GM12865 (cell line): Measurements from ENCODE around the gene PPIA.
A peak's percentile ranks its signal among the peaks of the same experiment; 100 is the strongest.

Experiments
- DNase-seq: peaks from one replicate; pipeline ENCODE4 v3.0.0; 2010; ENCODE audit warnings: low read depth
- H3K4me3 ChIP-seq: 2 replicates; pipeline ENCODE4 v1.5.1; 2011; ENCODE audit warnings: mild to moderate bottlenecking, low read depth, low read length, control low read depth
- TF ChIP-seq, protein P1 (sequence below): IDR thresholded peaks from 2 replicates; pipeline ENCODE4 v1.5.1; 2011; ENCODE audit warnings: low read length, control low read depth, low read depth, inconsistent platforms; ENCODE audit not compliant: insufficient read depth; ENCODE audit errors: missing control alignments

Gene PPIA

DNA sequence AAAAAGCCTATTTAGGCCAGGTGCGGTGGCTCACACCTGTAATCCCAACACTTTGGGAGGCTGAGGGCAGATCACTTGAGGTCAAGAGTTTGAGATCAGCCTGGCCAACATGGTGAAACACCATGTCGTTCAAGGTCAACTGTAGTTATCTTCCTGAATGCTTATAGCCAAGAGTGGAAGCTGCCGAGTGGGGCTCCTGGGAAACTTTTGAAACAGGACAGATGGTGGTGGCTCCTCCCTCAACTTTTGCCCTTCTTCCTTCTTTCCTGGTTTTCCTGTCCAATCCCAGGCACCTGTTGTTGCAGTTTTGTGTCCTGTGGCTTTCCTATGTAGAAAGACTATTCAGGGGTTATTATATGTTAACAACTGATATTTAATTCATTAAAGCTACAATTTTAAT is 8.7 kb upstream of the PPIA start:
- TF ChIP-seq, protein P1, sequence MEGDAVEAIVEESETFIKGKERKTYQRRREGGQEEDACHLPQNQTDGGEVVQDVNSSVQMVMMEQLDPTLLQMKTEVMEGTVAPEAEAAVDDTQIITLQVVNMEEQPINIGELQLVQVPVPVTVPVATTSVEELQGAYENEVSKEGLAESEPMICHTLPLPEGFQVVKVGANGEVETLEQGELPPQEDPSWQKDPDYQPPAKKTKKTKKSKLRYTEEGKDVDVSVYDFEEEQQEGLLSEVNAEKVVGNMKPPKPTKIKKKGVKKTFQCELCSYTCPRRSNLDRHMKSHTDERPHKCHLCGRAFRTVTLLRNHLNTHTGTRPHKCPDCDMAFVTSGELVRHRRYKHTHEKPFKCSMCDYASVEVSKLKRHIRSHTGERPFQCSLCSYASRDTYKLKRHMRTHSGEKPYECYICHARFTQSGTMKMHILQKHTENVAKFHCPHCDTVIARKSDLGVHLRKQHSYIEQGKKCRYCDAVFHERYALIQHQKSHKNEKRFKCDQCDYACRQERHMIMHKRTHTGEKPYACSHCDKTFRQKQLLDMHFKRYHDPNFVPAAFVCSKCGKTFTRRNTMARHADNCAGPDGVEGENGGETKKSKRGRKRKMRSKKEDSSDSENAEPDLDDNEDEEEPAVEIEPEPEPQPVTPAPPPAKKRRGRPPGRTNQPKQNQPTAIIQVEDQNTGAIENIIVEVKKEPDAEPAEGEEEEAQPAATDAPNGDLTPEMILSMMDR = no peak
- no peak for DNase-seq

DNA sequence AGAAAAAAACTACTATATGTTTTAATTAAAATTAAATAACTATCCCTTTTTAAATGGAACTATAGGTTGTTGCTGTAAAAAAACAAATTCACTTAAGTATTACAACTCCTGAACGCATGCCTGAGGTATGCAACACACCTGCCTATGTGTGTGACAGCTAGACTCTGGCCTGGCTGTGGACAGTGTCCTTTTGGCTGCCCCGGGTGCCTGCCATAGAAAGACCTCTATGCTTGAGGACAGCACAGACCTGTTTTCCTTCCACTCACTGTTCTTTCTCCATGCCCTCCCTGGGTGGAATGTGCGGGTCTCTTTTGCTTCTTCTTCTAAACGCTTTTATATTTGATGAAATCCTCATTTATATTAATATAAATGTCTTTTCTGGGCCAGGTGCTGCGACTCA is 6.5 kb upstream of the PPIA start:
- DNase-seq = no peak
- no peak overlapping the region for H3K4me3 ChIP-seq
- TF ChIP-seq, protein P1 = no peak

More for the DNA sequence above, 8.7 kb upstream of the PPIA start:
- no peak overlapping the region for H3K4me3 ChIP-seq

DNA sequence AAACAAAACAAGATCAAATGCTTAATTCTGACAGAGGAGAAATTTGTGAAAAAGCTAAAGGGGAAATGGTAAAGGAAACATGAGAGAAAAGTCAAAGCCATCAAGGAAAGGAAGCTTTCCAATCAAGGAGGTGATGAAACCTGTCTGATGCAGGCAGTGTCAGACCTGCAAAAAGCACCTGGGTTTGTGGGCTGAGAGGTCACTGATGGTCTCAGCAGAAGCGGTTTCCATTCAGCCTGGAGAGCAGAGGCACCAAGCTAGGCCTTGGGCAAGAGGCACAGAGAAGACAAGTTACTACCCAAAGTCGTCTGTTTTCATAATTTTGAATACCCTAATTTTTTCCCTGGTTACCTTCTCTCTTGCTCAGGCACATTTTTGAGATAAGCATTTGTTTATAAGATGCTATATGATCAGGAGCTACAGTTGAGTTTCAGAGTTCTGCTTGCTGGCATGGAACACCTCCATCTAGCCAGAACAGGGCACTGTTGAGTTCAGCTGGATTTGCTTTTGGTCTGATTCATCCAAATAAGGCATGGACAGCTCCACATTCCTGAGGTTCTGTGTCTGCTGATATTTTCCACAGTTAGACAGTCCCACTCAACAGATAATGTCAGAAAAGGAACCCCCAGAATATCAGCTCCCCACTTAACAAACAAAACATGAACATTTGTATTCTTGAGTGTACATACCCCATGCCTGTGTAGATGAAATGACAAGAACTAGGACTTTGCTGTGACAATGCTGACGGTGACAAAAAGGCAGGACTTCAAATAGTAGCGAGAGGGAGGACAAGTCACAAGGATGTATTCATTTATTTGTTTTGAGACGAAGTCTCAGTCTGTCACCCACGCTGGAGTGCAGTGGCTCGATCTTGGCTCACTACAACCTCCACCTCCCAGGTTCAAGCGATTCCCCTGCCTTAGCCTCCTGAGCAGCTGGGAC is 4.9 kb upstream of the PPIA start:
- no peak overlapping the region for H3K4me3 ChIP-seq
- TF ChIP-seq, protein P1 = no peak
- DNase-seq = no peak

DNA sequence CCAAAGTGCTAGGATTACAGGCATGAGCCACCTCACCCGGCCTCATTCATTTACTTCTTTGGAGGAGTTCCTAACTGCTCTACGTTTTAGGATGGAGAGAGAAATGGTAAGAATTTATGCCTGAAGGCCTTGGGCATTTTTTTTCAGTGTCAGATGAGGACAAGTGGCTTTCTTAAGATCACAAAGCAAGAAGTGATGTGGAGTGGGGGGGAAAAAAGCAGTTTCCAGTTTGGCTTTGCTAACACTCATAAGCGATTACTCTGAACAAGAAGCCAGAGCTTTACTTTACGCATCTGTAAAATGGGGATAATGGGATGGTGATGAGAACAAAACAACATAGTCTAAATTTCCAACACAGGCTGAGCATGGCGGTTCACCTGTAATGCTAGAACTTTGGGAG is 2.6 kb upstream of the PPIA start:
- H3K4me3 ChIP-seq = no peak overlapping the region
- TF ChIP-seq, protein P1 = no peak
- DNase-seq = no peak

DNA sequence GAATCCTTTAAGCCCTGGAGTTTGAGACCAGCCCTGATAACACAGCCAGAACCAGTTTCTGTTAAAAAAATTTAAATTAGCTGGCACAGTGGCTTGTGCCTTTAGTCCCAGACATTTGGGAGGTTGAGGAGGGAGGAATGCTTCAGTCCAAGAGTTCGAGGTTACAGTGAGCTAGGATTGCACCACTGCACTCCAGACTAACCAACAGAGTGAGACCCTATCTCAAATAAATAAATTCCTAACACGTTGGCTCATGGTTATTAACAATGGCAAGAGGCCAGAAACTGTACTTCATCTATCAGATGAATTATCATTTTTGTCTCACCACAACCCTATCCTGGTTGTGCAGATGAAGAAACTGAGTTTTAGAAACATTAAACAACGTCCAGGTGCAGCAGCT is 2.1 kb upstream of the PPIA start:
- DNase-seq = no peak
- TF ChIP-seq, protein P1 = no peak

DNA sequence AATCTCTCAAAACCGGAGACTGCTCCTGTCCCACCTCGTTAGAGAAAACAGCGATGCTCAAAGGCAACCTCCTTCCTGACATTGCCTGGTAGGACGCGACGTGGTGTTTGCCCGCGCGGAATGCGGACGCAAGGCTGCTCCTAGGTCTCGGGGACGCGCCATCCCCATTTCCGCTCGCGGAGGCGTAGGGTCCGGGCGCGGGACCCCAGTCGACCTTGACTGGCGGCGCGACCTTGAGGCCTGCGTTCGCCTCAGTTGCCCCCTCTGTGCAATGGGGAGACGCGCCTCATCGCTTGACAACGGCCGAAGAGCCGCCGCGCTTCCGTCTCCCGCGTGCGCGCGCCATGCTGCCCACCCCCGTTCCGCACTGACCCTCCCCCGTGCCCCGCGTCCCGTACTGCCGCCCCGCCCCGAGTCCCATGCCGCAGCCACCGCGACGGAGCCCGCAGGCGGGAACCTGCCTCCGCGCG is 412 bp upstream of the PPIA start:
- DNase-seq = no peak
- H3K4me3 ChIP-seq = peak overlapping the region; percentile 68
- TF ChIP-seq, protein P1 = no peak

More for the DNA sequence above, 2.1 kb upstream of the PPIA start:
- H3K4me3 ChIP-seq = no peak overlapping the region
